HT1080 (cell line): ENCODE measurements around the gene SH2D6. TPM values are rescaled to one million over a fixed set of nuclear protein-coding genes. Genes with fewer than 3 reads are reported as not detected.

Experiments used
- DNase-seq: peaks from one replicate; pipeline ENCODE4 v3.0.0-alpha.2; 2015; ENCODE audit warnings: low read depth
- total RNA-seq: library from RNA; depleted of rRNA; stranded (reverse); fragments of >200 nt; shearing (Covaris generic); gene quantifications from 2 replicates; pipeline ENCODE4 v1.2.3, GENCODE V29; 2014

The SH2D6 gene
- total RNA-seq, 1 experiment from 2014 or later = 0.26 TPM

DNA sequence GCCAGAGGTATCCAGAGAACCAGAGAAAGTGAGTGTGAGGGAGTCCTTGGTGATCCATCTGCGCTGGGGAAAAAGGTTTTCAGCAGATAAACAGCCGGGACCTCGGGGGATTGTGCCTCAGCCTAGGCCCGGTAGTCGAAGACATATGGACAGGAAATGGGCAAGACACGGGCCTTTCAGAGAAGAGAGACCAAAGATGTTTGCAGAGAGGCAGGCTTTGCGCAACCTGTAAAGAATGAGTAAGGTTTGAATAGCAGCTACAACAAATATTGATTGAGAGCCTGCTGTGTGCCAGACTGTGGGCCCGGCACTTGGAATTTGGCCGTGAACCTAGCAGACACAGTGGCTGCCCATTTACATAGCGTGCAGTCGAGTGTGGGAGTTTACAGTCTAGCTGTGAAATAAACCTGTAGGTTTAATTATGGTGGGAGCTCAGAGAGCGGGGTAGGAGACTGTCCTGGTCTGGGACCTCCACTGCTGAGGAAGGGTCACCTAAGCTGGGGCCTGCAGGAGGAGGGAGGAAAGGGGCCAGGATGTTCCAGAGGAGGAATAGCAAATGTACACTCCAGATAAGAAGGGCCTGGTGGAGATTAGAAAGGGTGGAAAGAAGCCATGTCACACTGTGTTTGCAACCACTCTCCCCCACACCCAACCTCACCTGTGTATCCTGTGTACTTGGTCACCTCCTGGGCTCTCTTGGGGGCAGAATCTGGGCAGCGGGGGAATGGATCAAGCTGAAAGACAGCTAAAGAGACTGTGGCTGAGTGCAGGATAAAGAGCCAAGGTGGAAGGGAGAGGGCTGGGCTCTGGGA is 3.0 kb downstream of the SH2D6 start:
- DNase-seq = peak; percentile 66

DNA sequence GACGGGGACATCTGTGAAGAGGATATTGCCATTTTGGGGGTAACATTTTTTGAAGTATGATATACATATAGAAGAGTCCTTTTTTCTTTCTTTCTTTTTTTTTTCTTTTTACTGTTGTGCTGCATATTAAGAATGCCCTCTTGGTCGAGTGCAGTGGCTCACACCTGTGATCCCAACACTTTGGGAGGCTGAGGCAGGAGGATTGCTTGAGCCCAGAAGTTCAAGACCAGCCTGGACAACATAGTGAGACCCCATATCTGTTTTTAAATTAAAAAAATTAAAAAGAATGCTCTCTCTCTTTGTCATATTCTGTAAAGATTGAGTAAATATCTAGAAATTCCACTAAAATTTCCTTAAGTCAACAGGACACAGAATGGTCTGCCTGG is 3.6 kb downstream of the SH2D6 start:
- no peak for DNase-seq

DNA sequence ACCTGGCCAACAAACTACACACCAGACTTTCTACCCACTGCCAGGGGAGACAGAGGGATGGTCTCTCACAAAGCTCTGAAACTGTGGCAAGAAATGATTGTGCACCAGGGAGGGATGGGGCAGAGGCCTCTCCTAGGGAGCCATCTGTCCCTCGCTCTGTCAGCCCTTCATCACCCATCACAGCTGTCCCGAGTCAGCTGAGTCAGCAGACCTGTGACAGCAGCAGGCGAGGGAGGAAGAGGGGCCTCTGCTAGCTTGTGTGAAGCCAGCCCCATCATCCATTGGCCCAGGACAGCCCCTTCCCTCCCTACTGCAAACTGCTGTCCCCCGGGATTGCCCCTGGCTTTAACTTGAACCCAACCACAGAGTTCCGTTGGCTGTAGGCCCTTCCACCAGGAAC is 5.0 kb downstream of the SH2D6 start:
- DNase-seq = no peak

DNA sequence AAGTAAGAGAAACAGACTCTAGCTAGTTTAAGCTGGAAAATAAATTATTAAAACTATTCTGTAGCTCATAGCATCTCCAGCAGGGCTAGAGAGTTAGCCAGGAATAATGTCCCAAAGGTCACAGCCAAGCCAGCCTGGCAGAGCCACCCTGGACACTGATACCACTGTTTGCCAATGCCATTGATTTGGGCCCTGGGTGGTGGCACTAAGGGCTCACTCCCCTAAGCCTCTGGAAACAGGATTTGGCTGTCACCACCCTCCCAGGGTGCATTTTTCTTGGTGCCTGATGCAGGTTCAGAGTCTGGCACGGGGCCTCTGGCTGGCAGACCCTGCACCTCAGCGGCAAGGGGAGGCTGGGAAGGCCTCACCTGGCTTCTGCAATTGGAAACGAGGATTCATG is 7.1 kb downstream of the SH2D6 start:
- no peak for DNase-seq

DNA sequence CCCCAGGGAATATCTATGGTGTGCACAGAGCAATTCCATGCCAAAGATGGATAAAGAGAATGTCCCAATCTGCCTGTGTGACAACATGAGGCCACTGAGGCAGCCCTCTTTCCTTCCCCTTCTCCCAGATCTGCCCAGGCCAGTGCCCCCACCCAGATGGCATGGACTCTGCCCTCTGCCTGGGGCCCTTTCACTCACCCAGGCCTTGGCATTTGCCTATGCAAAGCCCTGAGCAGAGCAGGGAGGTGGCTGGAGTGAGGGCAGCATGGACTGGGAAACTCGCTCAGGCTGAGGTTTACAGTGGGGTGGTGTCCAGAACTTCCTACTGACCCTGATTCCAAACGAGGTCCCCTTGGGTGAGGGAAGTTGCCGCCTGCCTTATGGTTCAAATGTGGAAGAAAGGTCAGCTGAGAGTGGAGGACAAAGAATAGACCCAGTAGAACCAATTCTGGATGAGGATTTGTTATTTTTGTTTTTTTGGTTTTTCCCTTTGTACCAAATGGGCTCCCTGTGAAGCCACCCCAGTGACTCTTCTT is 8.9 kb downstream of the SH2D6 start:
- DNase-seq = no peak

DNA sequence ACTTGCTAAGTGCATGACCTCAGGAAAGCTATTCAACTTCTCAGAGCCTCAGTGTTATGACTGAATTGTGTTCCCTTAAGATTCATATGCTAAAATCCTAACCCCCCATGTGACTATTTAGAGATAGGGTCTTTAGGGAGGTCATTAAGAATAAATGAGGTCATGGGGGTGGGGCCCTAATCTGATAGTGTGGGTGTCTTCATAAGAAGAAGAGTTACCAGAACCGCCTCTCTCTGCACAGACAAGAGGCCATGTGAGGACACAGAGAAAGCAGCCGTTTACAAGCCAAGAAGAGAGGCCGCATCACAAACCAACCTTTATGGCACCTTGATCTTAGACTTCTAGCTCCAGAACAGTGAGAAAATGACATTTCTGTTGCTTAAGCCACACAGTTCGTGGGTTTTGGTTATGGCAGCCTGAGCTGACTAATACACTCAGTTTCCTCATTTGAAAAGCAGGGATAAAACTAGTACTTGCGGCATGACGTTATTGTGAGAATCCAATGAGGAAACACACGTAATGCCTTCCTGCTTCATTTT is 9.9 kb downstream of the SH2D6 start:
- DNase-seq = no peak

DNA sequence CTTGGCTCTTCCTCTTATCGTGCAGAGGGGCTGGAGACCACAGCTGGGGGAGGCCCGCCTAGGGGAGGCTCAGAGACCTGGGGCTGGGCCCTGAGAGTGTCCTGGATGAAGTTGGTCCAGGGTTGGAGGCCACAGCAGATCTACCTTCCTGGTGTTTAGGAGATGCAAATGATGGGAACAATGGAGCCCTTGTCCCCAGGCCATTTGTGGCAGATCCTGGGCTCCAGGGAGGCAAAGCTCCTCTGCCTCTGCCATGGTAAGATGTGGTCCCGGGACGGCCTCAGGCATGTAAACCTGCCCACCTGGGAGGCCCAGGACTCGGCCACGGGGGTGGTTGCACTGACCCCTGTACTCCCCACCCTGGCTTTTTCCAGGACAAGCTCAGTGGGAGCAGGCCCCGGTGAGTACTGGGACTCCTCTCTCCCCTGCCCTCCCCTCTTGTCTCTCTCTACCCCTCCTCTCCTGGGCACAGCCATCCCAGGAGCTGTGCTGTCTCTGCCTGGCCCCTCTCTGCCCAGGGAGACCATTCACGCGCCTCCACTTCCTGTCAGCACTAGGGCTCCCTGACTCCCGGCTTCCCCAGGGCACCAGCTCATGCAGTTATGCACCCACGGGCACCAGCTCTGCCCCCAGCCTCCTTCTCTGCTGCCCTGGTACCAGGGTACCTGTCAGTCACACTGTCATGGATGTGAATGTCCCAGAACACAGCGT is 10.9 kb downstream of the SH2D6 start:
- no peak for DNase-seq

DNA sequence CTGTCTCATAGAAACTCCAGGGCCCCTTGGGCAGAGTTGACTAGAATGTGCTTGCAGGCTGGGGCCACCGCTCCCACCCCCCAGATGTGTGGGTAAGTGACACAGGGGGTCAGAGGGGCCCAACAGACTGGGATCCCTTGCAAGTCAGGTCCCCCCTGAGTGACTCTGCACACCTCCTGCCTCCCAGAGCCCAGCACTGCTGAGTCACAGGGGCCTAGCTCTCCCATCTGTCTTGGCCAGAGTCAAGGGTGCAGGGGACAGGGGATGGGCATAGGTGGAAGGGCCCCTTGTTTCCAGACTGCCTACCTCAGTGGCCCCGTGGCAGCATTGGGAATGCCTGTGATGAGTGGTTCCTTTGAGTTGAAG is 11.4 kb downstream of the SH2D6 start:
- DNase-seq = no peak

DNA sequence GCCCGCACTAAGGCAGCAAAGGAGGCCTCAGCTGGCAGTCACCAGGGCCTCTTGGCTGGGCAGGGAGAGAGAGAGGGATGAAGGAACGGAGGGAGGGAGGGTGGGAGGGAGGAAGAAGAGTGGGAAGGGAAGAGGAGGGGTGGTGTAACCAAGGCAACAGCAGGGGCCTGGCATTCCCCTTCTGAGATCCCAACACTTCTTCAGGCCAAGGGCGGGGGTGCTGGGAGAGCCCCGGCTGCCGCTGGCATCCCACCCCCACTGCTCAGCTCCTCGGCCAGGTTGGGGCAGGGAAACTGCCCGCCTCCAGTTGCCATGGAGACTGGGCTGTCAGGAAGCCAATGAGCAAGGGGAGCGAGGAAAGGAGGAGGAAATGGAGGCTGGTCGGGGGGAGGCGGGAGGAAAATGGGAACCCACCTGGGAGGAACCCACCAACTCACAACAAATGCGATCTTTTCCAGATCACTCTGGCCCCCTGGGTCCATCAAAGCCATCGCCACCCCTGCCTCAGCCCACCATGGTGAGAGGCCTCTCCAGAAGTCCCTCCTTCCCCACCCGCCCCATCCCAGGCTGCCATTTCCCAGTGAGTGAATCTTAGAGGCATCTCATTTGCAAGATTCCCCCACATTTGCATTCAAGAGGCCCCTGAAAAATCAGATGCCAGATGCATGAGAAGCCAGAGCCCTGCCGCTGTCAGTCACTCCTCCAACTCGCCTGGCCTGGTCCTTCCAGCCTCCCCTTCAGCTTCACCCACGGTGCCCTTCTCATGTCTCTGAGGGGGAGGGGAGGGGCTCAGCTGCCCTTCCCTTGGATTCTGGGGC is 12.4 kb downstream of the SH2D6 start:
- no peak for DNase-seq

DNA sequence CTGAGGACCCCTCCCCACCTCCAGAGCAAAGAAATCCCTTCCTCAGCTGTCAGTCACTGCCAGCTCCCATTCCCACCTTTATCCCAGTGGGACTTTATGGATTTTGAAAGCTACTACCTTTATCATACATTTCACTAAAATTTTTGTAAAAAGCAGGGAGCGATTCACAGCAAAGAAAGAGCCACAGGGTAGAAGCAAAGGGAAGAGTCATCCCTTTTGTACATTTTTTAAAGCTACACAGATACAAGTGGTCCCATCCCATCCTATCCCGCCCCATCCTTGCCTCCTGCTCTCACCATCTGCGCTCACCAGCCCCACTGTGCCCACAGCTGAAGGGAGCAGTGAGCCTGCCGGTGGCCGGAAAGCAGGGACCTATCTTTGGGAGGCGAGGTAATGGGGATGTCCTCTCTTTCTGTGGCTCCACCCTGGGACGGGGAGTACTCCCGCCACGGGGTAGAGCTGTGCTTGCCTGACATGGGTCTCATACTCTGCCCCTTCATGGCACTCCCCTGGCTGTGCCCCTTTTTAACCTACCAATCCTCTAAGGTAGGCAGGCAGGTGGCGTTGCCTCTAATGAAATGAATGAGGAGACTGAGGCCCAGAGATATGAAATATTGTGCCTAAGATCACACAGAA is 13.2 kb downstream of the SH2D6 start:
- DNase-seq = no peak

DNA sequence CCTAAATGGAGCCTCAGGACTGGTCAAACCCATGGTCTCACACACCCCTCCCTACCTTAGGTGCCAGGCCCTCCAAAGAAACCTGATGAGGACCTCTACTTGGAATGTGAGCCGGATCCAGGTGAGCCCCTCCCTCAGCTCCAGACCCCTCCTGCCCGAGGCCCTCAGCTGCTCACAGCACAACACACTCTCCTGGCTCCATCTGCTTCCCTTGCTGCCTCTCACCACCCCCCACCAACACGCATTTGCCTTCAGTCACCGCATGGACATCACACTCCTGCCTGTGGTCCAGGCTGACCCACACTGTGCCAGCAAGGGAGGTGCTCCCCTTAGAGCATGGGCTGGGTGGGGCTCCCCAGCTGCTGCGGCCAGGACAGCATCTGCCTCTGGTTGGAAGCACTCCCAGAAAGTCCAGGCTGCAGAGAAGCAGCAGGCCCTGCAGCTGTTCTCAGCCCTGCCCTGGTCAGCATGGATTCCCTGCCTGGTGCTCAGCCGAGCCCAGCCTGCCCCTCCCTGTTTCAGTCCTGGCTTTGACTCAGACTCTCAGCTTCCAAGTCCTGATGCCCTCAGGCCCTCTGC is 15.1 kb downstream of the SH2D6 start:
- peak; percentile 78 for DNase-seq

DNA sequence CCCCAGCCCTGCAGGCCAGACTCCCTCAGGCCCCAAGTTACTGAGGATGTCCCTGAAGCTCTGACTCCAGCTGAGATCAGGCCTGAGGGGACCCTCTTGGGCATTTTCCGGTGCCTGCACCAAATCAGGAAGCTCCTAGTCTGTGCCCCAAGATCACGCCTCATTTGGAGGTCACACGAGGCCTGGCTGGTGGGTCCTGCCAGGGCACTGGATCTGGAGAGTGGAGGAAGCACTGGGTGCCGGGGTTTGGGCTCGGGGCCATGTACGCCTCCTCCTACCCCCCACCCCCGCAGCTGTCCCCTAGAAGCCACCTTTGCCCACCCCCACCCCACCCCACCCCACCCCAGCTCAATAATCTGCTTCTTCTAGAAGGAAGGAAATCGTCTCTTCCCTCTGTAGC is 16.2 kb downstream of the SH2D6 start:
- no peak for DNase-seq

DNA sequence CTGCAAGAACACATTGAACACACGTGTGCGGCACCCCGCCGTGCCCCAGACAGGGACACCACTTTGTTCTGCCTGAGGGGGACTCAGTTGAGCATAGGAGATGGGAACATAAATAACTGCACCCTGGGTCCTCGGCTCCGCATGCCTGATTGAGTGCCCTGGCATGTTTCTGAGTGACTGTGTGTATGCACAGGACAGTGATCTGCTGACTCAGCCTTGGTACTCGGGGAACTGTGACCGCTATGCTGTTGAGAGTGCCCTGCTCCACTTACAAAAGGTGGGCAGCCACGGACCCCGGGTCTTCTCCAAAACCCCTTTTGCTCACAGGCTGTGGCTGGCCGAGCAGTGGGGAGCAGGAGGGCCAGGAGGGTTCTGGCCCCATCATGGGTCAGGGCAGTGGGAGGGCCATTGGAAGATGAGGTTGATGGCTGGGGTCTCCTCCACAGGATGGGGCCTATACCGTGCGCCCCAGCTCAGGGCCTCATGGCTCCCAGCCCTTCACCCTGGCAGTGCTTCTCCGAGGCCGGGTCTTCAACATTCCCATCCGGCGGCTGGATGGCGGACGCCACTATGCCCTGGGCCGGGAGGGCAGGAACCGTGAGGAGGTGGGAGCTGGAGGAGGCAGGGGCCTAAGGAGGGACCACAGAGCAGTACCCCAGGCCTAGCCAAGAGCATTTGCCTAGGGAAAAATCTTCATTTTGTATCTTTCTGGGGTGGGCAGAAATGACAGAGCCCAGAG is 16.9 kb downstream of the SH2D6 start:
- DNase-seq = no peak

DNA sequence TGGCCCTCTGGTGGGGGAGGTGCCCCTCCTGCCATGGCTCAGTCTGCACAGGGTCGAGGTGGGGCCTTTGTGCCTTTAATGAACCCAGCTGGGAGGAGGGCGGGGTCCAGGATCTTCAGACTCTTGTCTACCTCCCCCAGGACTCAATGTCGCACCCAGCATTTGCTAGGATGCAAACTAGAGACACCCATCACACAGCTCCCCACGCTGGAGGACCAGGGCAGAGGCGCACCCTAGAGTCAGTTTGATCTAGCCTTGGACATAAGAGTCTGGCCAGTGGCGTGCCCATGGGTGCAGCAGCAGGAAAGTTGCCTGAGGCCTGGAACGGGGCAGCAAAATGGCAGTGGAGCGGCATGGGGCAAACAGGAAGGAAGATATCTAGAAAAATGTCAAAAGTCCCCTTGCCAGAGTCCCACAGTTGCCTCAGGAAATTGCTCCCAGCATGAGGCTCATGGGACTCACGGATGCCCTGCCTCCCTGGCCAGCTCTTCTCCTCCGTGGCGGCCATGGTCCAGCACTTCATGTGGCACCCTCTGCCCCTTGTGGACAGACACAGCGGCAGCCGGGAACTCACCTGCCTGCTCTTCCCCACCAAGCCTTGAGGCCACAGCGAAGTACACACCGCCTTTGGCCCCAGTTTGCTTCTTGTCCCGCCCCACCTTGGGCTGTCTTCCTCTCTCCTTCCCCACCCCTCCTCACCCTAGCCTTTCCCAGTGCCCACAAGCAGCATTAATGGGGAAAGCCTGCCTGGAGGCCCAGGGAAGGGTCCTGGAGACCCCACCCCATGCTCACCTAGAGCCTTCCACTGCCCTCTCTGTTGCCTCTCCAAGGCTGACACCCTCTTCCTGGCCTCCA is 17.7 kb downstream of the SH2D6 start:
- no peak for DNase-seq

DNA sequence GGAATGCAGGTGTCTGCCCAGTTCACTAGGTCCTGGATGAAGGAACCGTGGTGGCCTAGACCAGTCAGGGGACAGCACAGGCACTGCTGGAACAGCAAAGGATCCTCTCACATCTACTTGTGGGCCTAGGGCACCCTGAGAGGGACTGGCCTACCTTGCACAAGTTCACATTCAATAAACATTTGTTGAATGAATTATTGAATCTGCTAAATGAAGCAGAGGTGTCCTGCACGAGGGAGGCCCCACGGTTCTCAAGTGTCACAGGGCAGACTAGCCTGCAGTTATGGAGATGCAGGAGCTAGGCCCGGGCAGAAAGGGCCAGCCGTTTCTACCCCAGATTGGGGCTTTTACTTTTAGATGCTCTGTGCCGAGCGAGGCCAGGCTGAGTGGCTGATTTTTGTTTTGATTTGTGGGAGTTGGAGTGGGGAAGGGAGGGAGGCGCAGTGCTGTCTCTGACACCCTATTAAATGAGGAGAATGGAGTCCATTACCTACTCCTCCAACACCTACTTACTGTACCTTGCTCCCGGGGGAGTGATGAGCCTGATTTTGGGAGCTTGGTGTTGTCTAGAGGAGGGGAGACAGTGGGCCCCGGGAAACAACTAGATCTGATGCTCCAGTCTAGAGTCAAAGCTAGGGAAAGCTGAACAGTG is 18.4 kb downstream of the SH2D6 start:
- DNase-seq = no peak

DNA sequence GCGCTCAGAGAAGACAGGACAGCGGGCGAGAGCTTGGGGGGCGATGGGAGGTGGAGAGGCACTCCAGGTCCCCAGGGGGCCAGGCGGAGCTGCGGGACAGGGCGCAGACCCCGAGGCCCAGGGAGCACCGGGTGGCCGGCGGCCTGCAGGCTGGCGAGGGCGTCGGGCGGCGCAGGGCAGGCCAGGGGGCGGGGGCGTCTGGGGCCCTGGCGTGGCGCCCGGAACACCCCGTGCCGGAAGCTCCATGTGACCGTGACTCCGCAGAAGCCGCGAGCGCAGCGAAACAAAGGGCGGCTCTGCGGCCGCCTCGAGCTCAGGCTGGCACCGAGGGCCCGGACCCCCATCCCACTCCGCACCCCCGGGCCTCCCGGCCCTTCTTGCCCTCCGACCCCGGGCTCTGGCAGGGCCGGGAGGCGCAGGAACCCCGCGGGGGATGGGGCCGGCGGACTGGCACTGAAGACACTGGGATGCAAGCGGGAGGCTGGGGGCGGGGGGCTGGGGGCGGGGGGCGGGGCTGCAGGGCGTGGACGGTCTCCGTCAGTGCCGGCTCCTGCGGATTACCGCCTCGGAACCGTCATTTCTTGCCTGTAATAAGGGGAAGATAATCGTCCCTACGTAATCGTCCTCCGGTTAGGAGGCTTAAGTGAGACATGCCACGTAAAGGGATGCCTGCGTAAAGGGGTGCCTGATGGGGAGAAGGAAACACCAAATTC is 19.1 kb downstream of the SH2D6 start:
- DNase-seq = no peak

DNA sequence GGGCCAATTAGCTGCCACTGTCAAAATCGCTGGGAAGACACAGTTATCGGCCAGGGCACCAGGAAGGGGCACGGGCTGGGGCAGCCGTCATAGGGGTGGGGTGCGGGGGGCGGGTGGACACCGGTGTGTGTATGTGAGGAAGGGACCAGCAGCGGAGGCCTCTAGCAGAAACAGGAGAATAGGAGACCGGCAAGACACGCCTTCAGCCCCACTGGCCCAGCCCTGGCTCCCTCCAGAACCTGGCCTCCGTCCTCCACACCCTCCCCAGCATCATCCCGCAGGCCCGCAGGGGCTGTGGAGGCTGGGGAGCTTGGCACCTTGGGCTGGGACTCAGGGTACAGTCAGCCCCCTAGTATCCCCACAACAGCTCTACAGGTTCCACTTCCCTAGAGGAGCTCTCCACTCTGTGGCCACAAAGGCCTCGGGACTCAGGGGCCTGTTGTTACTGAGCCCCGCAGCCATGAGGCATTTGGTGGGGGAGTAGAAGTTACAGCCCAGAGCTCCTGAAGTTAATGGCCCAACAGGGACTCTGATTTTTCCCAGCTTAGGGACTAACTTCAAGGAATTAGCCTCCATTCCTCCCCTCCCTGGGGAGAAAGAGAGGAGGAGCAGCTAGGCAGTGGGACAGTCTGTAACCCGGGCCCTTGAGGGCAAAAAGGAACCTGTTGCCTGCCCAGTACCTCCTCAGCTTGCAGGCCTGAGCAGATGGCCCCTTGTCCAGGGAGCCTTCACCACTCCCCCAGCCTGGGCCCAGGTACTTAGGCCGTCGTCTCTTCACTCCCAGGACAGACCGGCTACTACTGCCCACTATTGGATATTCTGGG is 19.9 kb downstream of the SH2D6 start:
- DNase-seq = no peak
